GM12875 (cell line): Measurements from ENCODE around the gene PIM3.

Source experiments
- H3K4me3 ChIP-seq: one replicate; pipeline ENCODE4 v1.5.1; 2011; ENCODE audit warnings: low read depth, low read length, control low read depth
- TF ChIP-seq, protein P1 (sequence below): IDR thresholded peaks from 2 replicates; pipeline ENCODE4 v1.5.1; 2011; ENCODE audit warnings: low read depth, mild to moderate bottlenecking, control low read depth, inconsistent platforms, low read length, moderate library complexity, borderline replicate concordance; ENCODE audit not compliant: insufficient read depth

Gene PIM3

GRCh38 chr22:49951000-49951677 is 9.4 kb upstream of the PIM3 start:
- TF ChIP-seq, protein P1, sequence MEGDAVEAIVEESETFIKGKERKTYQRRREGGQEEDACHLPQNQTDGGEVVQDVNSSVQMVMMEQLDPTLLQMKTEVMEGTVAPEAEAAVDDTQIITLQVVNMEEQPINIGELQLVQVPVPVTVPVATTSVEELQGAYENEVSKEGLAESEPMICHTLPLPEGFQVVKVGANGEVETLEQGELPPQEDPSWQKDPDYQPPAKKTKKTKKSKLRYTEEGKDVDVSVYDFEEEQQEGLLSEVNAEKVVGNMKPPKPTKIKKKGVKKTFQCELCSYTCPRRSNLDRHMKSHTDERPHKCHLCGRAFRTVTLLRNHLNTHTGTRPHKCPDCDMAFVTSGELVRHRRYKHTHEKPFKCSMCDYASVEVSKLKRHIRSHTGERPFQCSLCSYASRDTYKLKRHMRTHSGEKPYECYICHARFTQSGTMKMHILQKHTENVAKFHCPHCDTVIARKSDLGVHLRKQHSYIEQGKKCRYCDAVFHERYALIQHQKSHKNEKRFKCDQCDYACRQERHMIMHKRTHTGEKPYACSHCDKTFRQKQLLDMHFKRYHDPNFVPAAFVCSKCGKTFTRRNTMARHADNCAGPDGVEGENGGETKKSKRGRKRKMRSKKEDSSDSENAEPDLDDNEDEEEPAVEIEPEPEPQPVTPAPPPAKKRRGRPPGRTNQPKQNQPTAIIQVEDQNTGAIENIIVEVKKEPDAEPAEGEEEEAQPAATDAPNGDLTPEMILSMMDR, result no peak
- H3K4me3 ChIP-seq, result no peak overlapping the region

GRCh38 chr22:49951678-49951985 is 8.9 kb upstream of the PIM3 start:
- no peak overlapping the region for H3K4me3 ChIP-seq
- TF ChIP-seq, protein P1, result no peak

- TF ChIP-seq, protein P1, result no peak
Measured at GRCh38 chr22:49951986-49952896, 8.3 kb upstream of the PIM3 start.

GRCh38 chr22:49953027-49953679 is 7.4 kb upstream of the PIM3 start:
- no peak overlapping the region for H3K4me3 ChIP-seq
- TF ChIP-seq, protein P1, result no peak

More at GRCh38 chr22:49951986-49952896, 8.3 kb upstream of the PIM3 start:
- no peak overlapping the region for H3K4me3 ChIP-seq

DNA sequence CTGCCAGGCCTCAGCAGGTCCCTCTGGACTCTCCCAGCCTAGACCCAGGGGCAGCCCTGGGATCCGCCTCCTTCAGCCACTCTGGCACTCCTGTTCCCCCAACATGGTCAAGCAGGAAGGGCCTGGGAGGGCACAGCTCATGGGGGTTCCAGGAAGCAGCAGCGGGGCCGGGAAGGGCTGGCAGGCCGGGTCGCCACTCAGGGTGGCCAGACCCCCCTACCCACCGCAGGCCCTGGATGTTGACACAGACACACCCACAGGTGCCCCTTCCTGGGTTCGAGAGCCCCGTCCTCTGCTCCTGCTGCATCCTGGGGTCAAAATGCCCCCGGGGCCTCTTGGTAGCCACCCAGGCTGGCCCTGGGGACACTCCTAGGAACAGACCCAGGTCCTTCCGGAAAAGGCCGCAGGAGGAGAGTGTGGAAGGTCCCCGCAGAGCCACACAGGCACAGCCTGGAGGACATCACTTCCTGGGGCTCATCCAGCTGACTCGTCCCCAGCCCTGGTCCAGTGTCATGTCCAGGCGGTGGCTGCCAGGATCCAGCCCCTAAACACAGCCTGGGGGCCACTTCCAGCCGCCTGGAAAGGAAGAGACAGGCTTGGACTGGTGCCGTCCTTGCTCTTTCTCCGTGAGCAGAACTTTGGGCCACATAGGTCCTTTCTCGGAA is 6.8 kb upstream of the PIM3 start:
- H3K4me3 ChIP-seq, result no peak overlapping the region
- TF ChIP-seq, protein P1, result no peak

GRCh38 chr22:49954354-49954753 is 6.2 kb upstream of the PIM3 start:
- TF ChIP-seq, protein P1, result no peak
- H3K4me3 ChIP-seq, result no peak overlapping the region
